ENCODE data around the gene UACA.

- TF ChIP-seq TAF1 (IDR thresholded peaks at IDR 0.05; ENCODE audit: borderline replicate concordance, low read depth, low read length) (no peak), POLR2A (IDR thresholded peaks at IDR 0.05; ENCODE audit: low read depth, low read length) (no peak), POLR2AphosphoS5 (IDR thresholded peaks at IDR 0.05; ENCODE audit: low read depth, low read length) (no peak)
Measured at GRCh38 chr15:70812827-70813364, 49.5 kb upstream of the UACA start.
